ENCODE measurements around the gene EFCAB8. TPM values are rescaled to one million over a fixed set of nuclear protein-coding genes. Genes with fewer than 3 reads are reported as not detected.

EFCAB8 gene
- total RNA-seq, 1 donor from 2014 or later = not detected

- Histone ChIP-seq H3K4me1 (no peaks in the 10 kb centered on the region), H3K27ac (no peak overlapping the region), H3K27me3 (no peaks in the 10 kb centered on the region), H3K36me3 (no peaks in the 10 kb centered on the region), H3K9me3 (no peaks in the 10 kb centered on the region), H3K4me3 (no peak overlapping the region)
- DNase-seq (ENCODE audit: extremely low spot score in 2 of 2) = no peak
- TF ChIP-seq POLR2A (IDR thresholded peaks at IDR 0.05) (no peak), CTCF (IDR thresholded peaks at IDR 0.05) (no peak), POLR2AphosphoS5 (IDR thresholded peaks at IDR 0.05; ENCODE audit: insufficient read depth in 1 of 2, low read depth in 1 of 2) (no peak)
- intact Hi-C loops (cut with DNase I) = no loop called here
These were observed 133.3 kb downstream of the EFCAB8 start for GRCh38 chr20:32991792-32992641.

- TF ChIP-seq POLR2AphosphoS5 (IDR thresholded peaks at IDR 0.05; ENCODE audit: insufficient read depth in 1 of 2, low read depth in 1 of 2) = no peak
- TF ChIP-seq CTCF (IDR thresholded peaks at IDR 0.05) = no peak
- TF ChIP-seq POLR2A (IDR thresholded peaks at IDR 0.05) = no peak
- intact Hi-C loops (cut with DNase I) = no loop called here
These were observed 134.8 kb downstream of the EFCAB8 start for GRCh38 chr20:32993496-32994050.

GRCh38 chr20:32995802-32996201, 137.1 kb downstream of the EFCAB8 start:
- no peaks in the 10 kb centered on the region for H3K9me3 ChIP-seq
- H3K27ac ChIP-seq = no peak overlapping the region
- intact Hi-C loops (cut with DNase I) = no loop called here
- H3K4me3 ChIP-seq = no peak overlapping the region
- TF ChIP-seq POLR2A (IDR thresholded peaks at IDR 0.05) (no peak), POLR2AphosphoS5 (IDR thresholded peaks at IDR 0.05; ENCODE audit: insufficient read depth in 1 of 2, low read depth in 1 of 2) (no peak), CTCF (IDR thresholded peaks at IDR 0.05) (no peak)
- DNase-seq (ENCODE audit: extremely low spot score in 2 of 2) = no peak
- no peaks in the 10 kb centered on the region for H3K4me1 ChIP-seq
- no peaks in the 10 kb centered on the region for H3K36me3 ChIP-seq
- H3K27me3 ChIP-seq = no peaks in the 10 kb centered on the region

More at GRCh38 chr20:32993496-32994050, 134.8 kb downstream of the EFCAB8 start:
- Histone ChIP-seq H3K4me3 (no peak overlapping the region), H3K9me3 (no peaks in the 10 kb centered on the region), H3K4me1 (no peaks in the 10 kb centered on the region), H3K36me3 (no peaks in the 10 kb centered on the region), H3K27ac (no peak overlapping the region), H3K27me3 (no peaks in the 10 kb centered on the region)
- no peak for DNase-seq (ENCODE audit: extremely low spot score in 2 of 2)

- H3K9me3 ChIP-seq = no peaks in the 10 kb centered on the region
- intact Hi-C loops (cut with DNase I) = no loop called here
- DNase-seq (ENCODE audit: extremely low spot score in 2 of 2) = no peak
- no peaks in the 10 kb centered on the region for H3K27me3 ChIP-seq
- H3K4me3 ChIP-seq = no peak overlapping the region
- no peaks in the 10 kb centered on the region for H3K36me3 ChIP-seq
- no peaks in the 10 kb centered on the region for H3K4me1 ChIP-seq
- TF ChIP-seq CTCF (IDR thresholded peaks at IDR 0.05) (no peak), POLR2A (IDR thresholded peaks at IDR 0.05) (no peak)
- no peak overlapping the region for H3K27ac ChIP-seq
These were observed 138.7 kb downstream of the EFCAB8 start for GRCh38 chr20:32997431-32997830.

Measured in vagina (tissue), 2 donors.